ENCODE results near the gene SSH3. TPM values are rescaled to one million over a fixed set of nuclear protein-coding genes. Genes with fewer than 3 reads are reported as not detected.

The SSH3 gene
- total and polyA plus RNA-seq, 2 of the 4 experiments (the other 2 are of a cell fraction): 7.3 to 26.7 TPM

DNA sequence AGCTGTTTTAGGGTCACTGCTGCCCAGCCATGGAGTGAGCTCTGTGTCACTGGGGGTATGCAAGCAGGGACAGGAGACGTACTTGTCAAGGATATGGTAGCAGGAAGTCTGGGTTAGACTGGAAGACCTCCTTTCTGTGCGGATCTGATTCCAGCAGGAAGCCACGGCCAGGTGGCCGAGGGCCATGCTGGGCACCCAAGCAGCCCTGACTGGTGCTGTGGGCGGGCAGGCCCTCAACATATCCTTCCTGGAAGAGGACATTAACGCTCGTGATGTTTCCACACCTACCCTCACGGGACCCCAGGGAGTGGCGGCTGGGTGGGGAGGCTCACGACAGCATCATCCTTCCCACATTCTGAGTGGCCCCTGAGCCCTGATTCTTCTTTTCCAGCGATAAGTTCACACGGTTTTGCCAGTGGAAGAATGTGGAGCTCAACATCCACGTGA lies 23.0 kb upstream of the SSH3 start:
- Histone ChIP-seq H3K9ac (ENCODE audit: low read depth, low read length) (no peak overlapping the region), H3K27me3 (ENCODE audit: control insufficient read depth, insufficient read depth, low read length) (no peaks in the 10 kb centered on the region), H3K4me2 (ENCODE audit: low read depth, low read length) (no peak overlapping the region), H3K4ac (ENCODE audit: low read depth, low read length) (no peak overlapping the region), H2AK5ac (ENCODE audit: low read depth, low read length) (no peak overlapping the region), H3K79me1 (ENCODE audit: low read depth in 1 of 2, low read length in 2 of 2) (peaks cover 22 to 57% of the 10 kb centered on the region in 2 experiments), H3K27ac (ENCODE audit: insufficient read depth, low read length) (no peak overlapping the region), H3K4me1 (ENCODE audit: control insufficient read depth, insufficient read depth, low read length) (peaks cover 14% of the 10 kb centered on the region), H3K56ac (ENCODE audit: extremely low read depth, insufficient read depth, low read length) (no peak overlapping the region), H2BK20ac (ENCODE audit: low read depth, low read length) (no peak overlapping the region), H3K14ac (replicated peaks; ENCODE audit: low read depth, low read length) (no peak overlapping the region), H2AK9ac (replicated peaks; ENCODE audit: low read depth, low read length, poor library complexity) (no peak overlapping the region), H3K23ac (ENCODE audit: low read depth, low read length) (no peak overlapping the region), H3K36me3 (ENCODE audit: control insufficient read depth, insufficient read depth, low read length) (peaks cover 59% of the 10 kb centered on the region), H3K9me3 (ENCODE audit: control insufficient read depth, insufficient read depth, low read length) (no peaks in the 10 kb centered on the region), H2BK120ac (ENCODE audit: low read depth, low read length) (no peak overlapping the region), H2BK5ac (ENCODE audit: low read depth, low read length, poor library complexity, severe bottlenecking) (no peak overlapping the region), H2BK15ac (ENCODE audit: low read depth, low read length) (no peak overlapping the region), H2AFZ (replicated peaks; ENCODE audit: low read length, poor library complexity) (no peak overlapping the region), H4K91ac (ENCODE audit: insufficient read depth, low read depth, low read length) (no peak overlapping the region), H3K9me1 (ENCODE audit: insufficient read depth, low read length) (peaks cover 8% of the 10 kb centered on the region), H3K4me3 (ENCODE audit: insufficient read depth, low read depth, low read length) (no peak overlapping the region), H4K5ac (ENCODE audit: low read depth, low read length) (no peak overlapping the region), H4K8ac (ENCODE audit: low read depth in 2 of 2, low read length in 2 of 2) (no peak overlapping the region), H3K18ac (ENCODE audit: low read depth, low read length) (no peak overlapping the region), H4K20me1 (ENCODE audit: insufficient read depth, low read length) (peaks cover 5% of the 10 kb centered on the region)
- TF ChIP-seq FOS (IDR thresholded peaks at IDR 0.05; ENCODE audit: low read depth, low read length) (no peak), RAD21 (IDR thresholded peaks at IDR 0.05; ENCODE audit: low read length) (no peak), RCOR1 (IDR thresholded peaks at IDR 0.05; ENCODE audit: insufficient replicate concordance, low read length) (no peak), RFX5 (IDR thresholded peaks at IDR 0.05; ENCODE audit: low read depth, low read length) (no peak), MAZ (IDR thresholded peaks at IDR 0.05; ENCODE audit: borderline replicate concordance, low read depth, low read length) (no peak), POLR2A (IDR thresholded peaks at IDR 0.05; ENCODE audit: low read depth, low read length) (no peak), MXI1 (IDR thresholded peaks at IDR 0.05; ENCODE audit: borderline replicate concordance, low read depth, low read length) (no peak), CHD1 (IDR thresholded peaks at IDR 0.05; ENCODE audit: low read depth, low read length) (no peak), SMC3 (IDR thresholded peaks at IDR 0.05; ENCODE audit: low read depth, low read length) (no peak), NFE2L2 (IDR thresholded peaks at IDR 0.05; ENCODE audit: low read depth, low read length) (no peak), BHLHE40 (IDR thresholded peaks at IDR 0.05; ENCODE audit: low read depth, low read length) (no peak), CEBPB (IDR thresholded peaks at IDR 0.05; ENCODE audit: low read depth, low read length) (no peak), MAFK (IDR thresholded peaks at IDR 0.05; ENCODE audit: low read depth, low read length) (no peak)
- TF ChIP-seq, protein P1, sequence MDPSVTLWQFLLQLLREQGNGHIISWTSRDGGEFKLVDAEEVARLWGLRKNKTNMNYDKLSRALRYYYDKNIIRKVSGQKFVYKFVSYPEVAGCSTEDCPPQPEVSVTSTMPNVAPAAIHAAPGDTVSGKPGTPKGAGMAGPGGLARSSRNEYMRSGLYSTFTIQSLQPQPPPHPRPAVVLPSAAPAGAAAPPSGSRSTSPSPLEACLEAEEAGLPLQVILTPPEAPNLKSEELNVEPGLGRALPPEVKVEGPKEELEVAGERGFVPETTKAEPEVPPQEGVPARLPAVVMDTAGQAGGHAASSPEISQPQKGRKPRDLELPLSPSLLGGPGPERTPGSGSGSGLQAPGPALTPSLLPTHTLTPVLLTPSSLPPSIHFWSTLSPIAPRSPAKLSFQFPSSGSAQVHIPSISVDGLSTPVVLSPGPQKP (IDR thresholded peaks at IDR 0.05; ENCODE audit: borderline replicate concordance, low read depth, low read length): no peak
- TF ChIP-seq, protein P2, sequence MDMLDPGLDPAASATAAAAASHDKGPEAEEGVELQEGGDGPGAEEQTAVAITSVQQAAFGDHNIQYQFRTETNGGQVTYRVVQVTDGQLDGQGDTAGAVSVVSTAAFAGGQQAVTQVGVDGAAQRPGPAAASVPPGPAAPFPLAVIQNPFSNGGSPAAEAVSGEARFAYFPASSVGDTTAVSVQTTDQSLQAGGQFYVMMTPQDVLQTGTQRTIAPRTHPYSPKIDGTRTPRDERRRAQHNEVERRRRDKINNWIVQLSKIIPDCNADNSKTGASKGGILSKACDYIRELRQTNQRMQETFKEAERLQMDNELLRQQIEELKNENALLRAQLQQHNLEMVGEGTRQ (IDR thresholded peaks at IDR 0.05; ENCODE audit: low read depth, low read length): no peak
- TF ChIP-seq, protein P3, sequence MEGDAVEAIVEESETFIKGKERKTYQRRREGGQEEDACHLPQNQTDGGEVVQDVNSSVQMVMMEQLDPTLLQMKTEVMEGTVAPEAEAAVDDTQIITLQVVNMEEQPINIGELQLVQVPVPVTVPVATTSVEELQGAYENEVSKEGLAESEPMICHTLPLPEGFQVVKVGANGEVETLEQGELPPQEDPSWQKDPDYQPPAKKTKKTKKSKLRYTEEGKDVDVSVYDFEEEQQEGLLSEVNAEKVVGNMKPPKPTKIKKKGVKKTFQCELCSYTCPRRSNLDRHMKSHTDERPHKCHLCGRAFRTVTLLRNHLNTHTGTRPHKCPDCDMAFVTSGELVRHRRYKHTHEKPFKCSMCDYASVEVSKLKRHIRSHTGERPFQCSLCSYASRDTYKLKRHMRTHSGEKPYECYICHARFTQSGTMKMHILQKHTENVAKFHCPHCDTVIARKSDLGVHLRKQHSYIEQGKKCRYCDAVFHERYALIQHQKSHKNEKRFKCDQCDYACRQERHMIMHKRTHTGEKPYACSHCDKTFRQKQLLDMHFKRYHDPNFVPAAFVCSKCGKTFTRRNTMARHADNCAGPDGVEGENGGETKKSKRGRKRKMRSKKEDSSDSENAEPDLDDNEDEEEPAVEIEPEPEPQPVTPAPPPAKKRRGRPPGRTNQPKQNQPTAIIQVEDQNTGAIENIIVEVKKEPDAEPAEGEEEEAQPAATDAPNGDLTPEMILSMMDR (conservative IDR thresholded peaks at IDR 0.05; ENCODE audit: low read depth, low read length): no peak
- intact Hi-C loops (cut with micrococcal nuclease) (no loop called here), dilution Hi-C loops (cut with HindIII; ENCODE audit: low sequenced_read_pairs, unreplicated experiment) (no loop called here), in situ Hi-C loops (cut with MboI; ENCODE audit: low sequenced_read_pairs) (no loop called here)
- ChIA-PET POLR2A (ENCODE audit: unreplicated experiment) (no interaction called here), CTCF (no interaction called here)
- ATAC-seq (ENCODE audit: low read depth) (no peak), DNase-seq (no peak)
- BruUV-seq (replicated peaks): no TSS peak
- WGBS, 2 experiments (ENCODE audit: extremely low coverage in 2 of 2, insufficient read length in 1 of 2): 93% methylated on average over 5 of the region's 13 CpGs; no CpG with 5 or more reads in 1 of the 2 experiments
